Thymus (tissue), 11 donors: ENCODE data around the gene DYRK1A. TPM values are rescaled to one million over a fixed set of nuclear protein-coding genes. Genes with fewer than 3 reads are reported as not detected.

Experiments used
- DNase-seq, 9 donors: peaks; one replicate each; pipeline ENCODE4 v3.0.0-alpha.2; 2013; ENCODE audit warnings: low spot score in 9 of 9, low read depth in 6 of 9, missing footprints in 1 of 9
- H3K27ac ChIP-seq, 2 donors: one replicate each; pipeline ENCODE4 v1.5.1; 2013; ENCODE audit warnings: control low read depth in 1 of 2, low read depth in 1 of 2, low read length in 1 of 2, mild to moderate bottlenecking in 1 of 2, moderate library complexity in 1 of 2
- H3K27me3 ChIP-seq, 2 donors: one replicate each; pipeline ENCODE4 v1.5.1; 2013; ENCODE audit warnings: low read length in 1 of 2; ENCODE audit not compliant: control insufficient read depth in 2 of 2, insufficient read depth in 1 of 2
- H3K36me3 ChIP-seq, 2 donors: one replicate each; pipeline ENCODE4 v1.5.1; 2013; ENCODE audit warnings: low read length in 1 of 2, mild to moderate bottlenecking in 1 of 2, moderate library complexity in 1 of 2; ENCODE audit not compliant: control insufficient read depth in 2 of 2, insufficient read depth in 2 of 2
- H3K4me1 ChIP-seq, 2 donors: one replicate each; pipeline ENCODE4 v1.5.1; 2013; ENCODE audit warnings: low read length in 2 of 2; ENCODE audit not compliant: control insufficient read depth in 2 of 2, insufficient read depth in 2 of 2
- H3K4me3 ChIP-seq, 2 donors: one replicate each; pipeline ENCODE4 v1.5.1; 2013; ENCODE audit warnings: low read length in 2 of 2, control low read depth in 1 of 2, mild to moderate bottlenecking in 1 of 2
- H3K9me3 ChIP-seq, 2 donors: one replicate each; pipeline ENCODE4 v1.5.1; 2013; ENCODE audit warnings: low read length in 1 of 2, mild to moderate bottlenecking in 1 of 2; ENCODE audit not compliant: control insufficient read depth in 2 of 2, insufficient read depth in 1 of 2
- WGBS: extraction: QIAGEN DNeasy Blood & Tissue Kit; methylation state at CpG from one replicate; pipeline ENCODE4 v1.1.7; 2013; 5-methylcytosine and 5-hydroxymethylcytosine counted together
- polyA plus RNA-seq: library from polyadenylated mRNA; stranded (reverse); fragments of 200-250 nt; gene quantifications from one replicate; pipeline ENCODE4 v1.2.3, GENCODE V29; 2013
- total RNA-seq: library from RNA; stranded (reverse); fragments of 120-200 nt; gene quantifications from one replicate; pipeline ENCODE4 v1.2.4, GENCODE V29; 2013
- donor health status: healthy.

The DYRK1A gene
- total and polyA plus RNA-seq, 2 donors = 53.3 to 64.7 TPM

GRCh38 chr21:37568415-37568814 lies 201.8 kb downstream of the DYRK1A start:
- peaks cover 6 to 12% of the 10 kb centered on the region in 2 donors for H3K4me1 ChIP-seq
- H3K4me3 ChIP-seq = no peak overlapping the region
- H3K27ac ChIP-seq = no peak overlapping the region
- no peaks in the 10 kb centered on the region for H3K36me3 ChIP-seq
- H3K9me3 ChIP-seq = peaks cover 0 to 1% of the 10 kb centered on the region in 2 donors
- DNase-seq = no peak
- 89% methylated on average over 6 of the region's 6 CpGs for WGBS
- no peaks in the 10 kb centered on the region for H3K27me3 ChIP-seq

- no peak overlapping the region for H3K27ac ChIP-seq
- no peaks in the 10 kb centered on the region for H3K36me3 ChIP-seq
- 86% methylated on average over 5 of the region's 5 CpGs for WGBS
- peaks cover 6 to 11% of the 10 kb centered on the region in 2 donors for H3K4me1 ChIP-seq
- H3K9me3 ChIP-seq = no peaks in the 10 kb centered on the region
- H3K4me3 ChIP-seq = no peak overlapping the region
- H3K27me3 ChIP-seq = no peaks in the 10 kb centered on the region
- DNase-seq = no peak
Observed at GRCh38 chr21:37568916-37569315, 202.3 kb downstream of the DYRK1A start.

GRCh38 chr21:37571442-37571841 lies 204.9 kb downstream of the DYRK1A start:
- no peaks in the 10 kb centered on the region for H3K27me3 ChIP-seq
- H3K9me3 ChIP-seq = no peaks in the 10 kb centered on the region
- H3K36me3 ChIP-seq = no peaks in the 10 kb centered on the region
- 89% methylated on average over 6 of the region's 6 CpGs for WGBS
- H3K4me3 ChIP-seq = no peak overlapping the region
- no peak for DNase-seq
- H3K4me1 ChIP-seq = no peaks in the 10 kb centered on the region
- no peak overlapping the region for H3K27ac ChIP-seq

- no peak for DNase-seq
- H3K4me3 ChIP-seq = no peak overlapping the region
- H3K27ac ChIP-seq = no peak overlapping the region
- no peaks in the 10 kb centered on the region for H3K27me3 ChIP-seq
- no peaks in the 10 kb centered on the region for H3K4me1 ChIP-seq
- H3K36me3 ChIP-seq = no peaks in the 10 kb centered on the region
- no peaks in the 10 kb centered on the region for H3K9me3 ChIP-seq
- WGBS = 97% methylated on average over 6 of the region's 6 CpGs
Observed at GRCh38 chr21:37574316-37574715, 207.7 kb downstream of the DYRK1A start.

- no peaks in the 10 kb centered on the region for H3K27me3 ChIP-seq
- no peak overlapping the region for H3K4me3 ChIP-seq
- H3K27ac ChIP-seq = no peak overlapping the region
- WGBS = 89% methylated on average over 7 of the region's 7 CpGs
- no peaks in the 10 kb centered on the region for H3K36me3 ChIP-seq
- H3K9me3 ChIP-seq = no peaks in the 10 kb centered on the region
- no peak for DNase-seq
- no peaks in the 10 kb centered on the region for H3K4me1 ChIP-seq
Observed at GRCh38 chr21:37574751-37575150, 208.2 kb downstream of the DYRK1A start.

- Histone ChIP-seq H3K4me1 (no peaks in the 10 kb centered on the region), H3K36me3 (no peaks in the 10 kb centered on the region), H3K27me3 (no peaks in the 10 kb centered on the region), H3K4me3 (no peak overlapping the region), H3K27ac (no peak overlapping the region), H3K9me3 (no peaks in the 10 kb centered on the region)
- WGBS = 96% methylated on average over 11 of the region's 11 CpGs
- DNase-seq = no peak
Observed at GRCh38 chr21:37575580-37575979, 209.0 kb downstream of the DYRK1A start.

Other genes with a start within 250 kb of the DYRK1A start
- 36.2 TPM for gene VPS26C, start 99.4 kb upstream of the DYRK1A start, total RNA-seq
- gene VPS26C, start 99.4 kb upstream of the DYRK1A start, polyA plus RNA-seq = 29.4 TPM